Osteoblast (primary cell): ENCODE results near the gene SLC25A28. TPM values are rescaled to one million over a fixed set of nuclear protein-coding genes. Genes with fewer than 3 reads are reported as not detected.

Experiments
- DNase-seq: peaks from one replicate; pipeline ENCODE4 v3.0.0; 2011; ENCODE audit warnings: low spot score, mixed read lengths; ENCODE audit not compliant: insufficient read length; ENCODE audit errors: missing footprints
- H2AFZ ChIP-seq: 2 replicates; pipeline ENCODE4 v1.6.0; 2011; ENCODE audit warnings: mild to moderate bottlenecking, low read length
- H3K27ac ChIP-seq: 2 replicates; pipeline ENCODE4 v1.5.1; 2011; ENCODE audit warnings: mild to moderate bottlenecking, low read depth, low read length, moderate library complexity
- H3K27me3 ChIP-seq: 2 replicates; pipeline ENCODE4 v1.6.0; 2012; ENCODE audit warnings: mild to moderate bottlenecking, control low read depth, inconsistent platforms, low read length, moderate library complexity; ENCODE audit not compliant: insufficient read depth
- H3K36me3 ChIP-seq: 2 replicates; pipeline ENCODE4 v1.5.1; 2011; ENCODE audit warnings: mild to moderate bottlenecking, low read length, control low read depth, moderate library complexity; ENCODE audit not compliant: insufficient read depth
- H3K4me1 ChIP-seq: 2 replicates; pipeline ENCODE4 v1.5.1; 2011; ENCODE audit warnings: mild to moderate bottlenecking, low read length, control low read depth, moderate library complexity; ENCODE audit not compliant: insufficient read depth
- H3K4me2 ChIP-seq: 2 replicates; pipeline ENCODE4 v1.6.0; 2011; ENCODE audit warnings: mild to moderate bottlenecking, low read length; ENCODE audit not compliant: insufficient read depth
- H3K4me3 ChIP-seq: fragments of 200-600 bp; sonication (generic); 3 replicates; pipeline ENCODE4 v1.5.1; 2012; ENCODE audit warnings: mild to moderate bottlenecking, low read length, inconsistent platforms; ENCODE audit not compliant: insufficient read depth
- H3K79me2 ChIP-seq: 2 replicates; pipeline ENCODE4 v1.6.0; 2012; ENCODE audit warnings: mild to moderate bottlenecking, low read length, control low read depth, inconsistent platforms; ENCODE audit not compliant: insufficient read depth
- H3K9me3 ChIP-seq: 2 replicates; pipeline ENCODE4 v1.5.1; 2011; ENCODE audit warnings: low read depth, low read length, control low read depth
- H4K20me1 ChIP-seq: 2 replicates; pipeline ENCODE4 v1.6.0; 2012; ENCODE audit warnings: mild to moderate bottlenecking, low read length, control low read depth; ENCODE audit not compliant: insufficient read depth
- CTCF ChIP-seq: IDR thresholded peaks from 2 replicates; pipeline ENCODE4 v1.5.1; 2011; ENCODE audit warnings: mild to moderate bottlenecking, low read depth, low read length, moderate library complexity; ENCODE audit errors: extremely low read depth
- total RNA-seq: library from RNA; depleted of rRNA; stranded (reverse); fragments of >200 nt; gene quantifications from 2 replicates; pipeline ENCODE4 v1.2.3, GENCODE V29; 2012

The SLC25A28 gene
- total RNA-seq, 1 donor = 16.3 TPM

- no peaks in the 10 kb centered on the region for H3K36me3 ChIP-seq
- no peaks in the 10 kb centered on the region for H3K79me2 ChIP-seq
- H3K9me3 ChIP-seq = no peaks in the 10 kb centered on the region
- no peak overlapping the region for H2AFZ ChIP-seq
- H3K4me2 ChIP-seq = no peak overlapping the region
- H3K27me3 ChIP-seq = peaks cover 30% of the 10 kb centered on the region
- no peak for TF ChIP-seq CTCF
- H3K27ac ChIP-seq = no peak overlapping the region
- DNase-seq = no peak
- no peaks in the 10 kb centered on the region for H4K20me1 ChIP-seq
- H3K4me1 ChIP-seq = no peaks in the 10 kb centered on the region
- no peak overlapping the region for H3K4me3 ChIP-seq
Measured at GRCh38 chr10:99583687-99584086, 36.6 kb downstream of the SLC25A28 start.

GRCh38 chr10:99582255-99582770, 37.9 kb downstream of the SLC25A28 start:
- H3K36me3 ChIP-seq = no peaks in the 10 kb centered on the region
- TF ChIP-seq CTCF = no peak
- no peaks in the 10 kb centered on the region for H3K79me2 ChIP-seq
- H3K4me2 ChIP-seq = no peak overlapping the region
- H3K4me3 ChIP-seq = no peak overlapping the region
- no peaks in the 10 kb centered on the region for H4K20me1 ChIP-seq
- H2AFZ ChIP-seq = no peak overlapping the region
- H3K4me1 ChIP-seq = no peaks in the 10 kb centered on the region
- H3K9me3 ChIP-seq = no peaks in the 10 kb centered on the region
- no peak for DNase-seq
- no peak overlapping the region for H3K27ac ChIP-seq
- peaks cover 25% of the 10 kb centered on the region for H3K27me3 ChIP-seq

- TF ChIP-seq CTCF = no peak
- H3K27ac ChIP-seq = no peak overlapping the region
- H3K4me1 ChIP-seq = no peaks in the 10 kb centered on the region
- H3K4me2 ChIP-seq = no peak overlapping the region
- H3K4me3 ChIP-seq = no peak overlapping the region
- H3K9me3 ChIP-seq = no peaks in the 10 kb centered on the region
- H2AFZ ChIP-seq = no peak overlapping the region
- no peaks in the 10 kb centered on the region for H3K79me2 ChIP-seq
- no peaks in the 10 kb centered on the region for H4K20me1 ChIP-seq
- peaks cover 11% of the 10 kb centered on the region for H3K27me3 ChIP-seq
- H3K36me3 ChIP-seq = no peaks in the 10 kb centered on the region
- DNase-seq = no peak
Measured at GRCh38 chr10:99579971-99580370, 40.3 kb downstream of the SLC25A28 start.

GRCh38 chr10:99573790-99574189, 46.4 kb downstream of the SLC25A28 start:
- Histone ChIP-seq H3K4me2 (no peak overlapping the region), H3K4me3 (no peak overlapping the region), H3K27ac (no peak overlapping the region), H4K20me1 (no peaks in the 10 kb centered on the region), H3K4me1 (no peaks in the 10 kb centered on the region), H3K36me3 (no peaks in the 10 kb centered on the region), H2AFZ (no peak overlapping the region), H3K9me3 (no peaks in the 10 kb centered on the region), H3K79me2 (no peaks in the 10 kb centered on the region), H3K27me3 (peaks cover 9% of the 10 kb centered on the region)
- no peak for TF ChIP-seq CTCF
- no peak for DNase-seq
